Ramos (cell line): ENCODE data around the gene ATP9A.

Source experiments
- in situ Hi-C: fragments of 300-500 bp; cut with MboI; formaldehyde crosslinking; loops from one replicate; pipeline ENCODE4 v1.14.3; 2022; ENCODE audit warnings: low sequenced_read_pairs; ENCODE audit not compliant: unreplicated experiment

Gene ATP9A

DNA sequence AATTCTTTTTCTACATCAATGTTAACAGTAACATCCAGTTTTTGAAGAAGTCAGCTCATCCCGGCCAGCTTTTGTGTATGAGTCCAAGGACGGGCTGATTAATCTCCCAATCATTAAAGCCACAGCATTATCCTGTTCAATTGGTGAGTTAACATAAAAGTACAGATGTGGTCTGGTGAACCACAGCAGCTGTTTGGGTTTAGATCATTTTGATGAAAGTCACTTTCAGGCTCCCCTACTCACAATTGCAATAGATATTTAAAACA, 156.6 kb downstream of the ATP9A start:
- in situ Hi-C loops: no loop called here

DNA sequence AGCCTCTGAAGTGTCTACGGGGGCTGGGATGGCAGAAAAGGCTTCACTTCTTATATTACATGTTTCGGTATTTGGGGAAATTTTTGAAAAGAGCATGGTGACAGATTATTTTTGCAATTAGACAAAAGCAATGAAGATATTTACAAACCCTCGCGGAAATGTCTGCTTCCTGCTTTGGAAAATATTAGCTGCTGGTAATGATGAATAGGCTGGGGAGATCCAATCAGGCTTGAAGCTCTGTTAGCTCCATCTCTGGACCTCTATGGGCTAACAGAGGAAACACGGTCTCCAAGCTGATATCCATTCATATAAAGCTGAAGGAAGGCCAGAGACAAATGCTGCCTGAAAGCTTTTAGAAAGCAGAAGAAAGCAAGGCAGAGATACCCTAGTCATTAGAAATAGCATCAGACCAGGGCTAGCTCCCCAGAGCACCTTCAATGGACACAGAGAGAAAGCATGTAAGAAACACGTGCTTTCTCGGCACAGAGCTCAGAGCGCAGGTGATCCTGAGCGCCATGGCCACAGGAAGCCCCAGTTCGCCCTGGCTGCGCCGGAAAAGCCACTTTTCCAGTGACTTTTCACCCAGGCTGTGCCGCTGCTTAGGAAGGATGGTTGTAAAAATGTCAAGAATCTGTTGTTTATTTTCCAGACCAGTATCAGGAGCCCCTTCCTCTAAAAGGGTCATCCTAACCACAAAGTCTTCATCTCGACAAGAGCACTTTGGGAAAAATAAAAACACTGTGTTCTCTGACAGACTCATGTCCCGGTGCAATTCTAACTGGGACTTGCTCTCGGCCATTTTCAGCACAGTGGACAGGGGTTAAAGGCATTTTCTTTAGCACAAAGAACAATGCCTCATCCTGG, 157.2 kb downstream of the ATP9A start:
- in situ Hi-C loops: no loop called here

DNA sequence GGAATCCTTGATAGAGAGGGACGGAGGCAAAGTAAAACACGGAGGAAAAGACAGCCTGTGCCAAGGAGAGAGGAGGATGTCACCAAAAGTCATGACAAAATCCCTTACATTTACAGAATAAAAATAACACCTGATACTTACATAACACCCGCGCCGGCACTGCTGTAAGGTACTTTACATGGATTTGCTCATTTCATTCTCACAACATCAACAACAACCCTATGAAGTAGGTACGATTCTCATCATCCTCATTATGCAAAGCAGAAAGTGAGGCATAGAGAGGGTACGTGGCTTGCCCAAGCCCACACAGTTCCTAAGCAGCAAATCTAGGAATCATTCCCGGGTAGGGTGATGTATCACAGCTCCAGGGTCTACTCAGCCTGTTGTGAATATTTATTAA, 158.1 kb downstream of the ATP9A start:
- in situ Hi-C loops: no loop called here

DNA sequence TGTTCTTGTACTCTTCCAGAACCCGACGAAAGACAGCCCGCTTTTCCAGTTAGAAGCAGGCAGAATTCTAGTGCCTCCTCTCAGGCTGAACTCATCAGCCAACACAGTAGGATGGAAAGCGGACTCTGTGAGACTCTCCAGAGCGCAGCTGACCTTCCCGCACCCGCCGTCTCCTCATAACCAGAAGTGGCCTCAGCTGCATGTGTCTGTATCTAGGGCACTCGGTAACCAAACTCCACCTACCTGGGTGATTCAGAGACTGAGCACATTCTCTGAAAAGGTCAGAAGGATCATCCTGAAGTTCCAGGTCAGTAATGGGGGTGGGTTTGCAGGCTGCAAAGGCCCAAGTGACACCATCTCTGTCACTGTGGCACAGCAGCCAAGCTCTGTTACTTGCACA, 158.9 kb downstream of the ATP9A start:
- in situ Hi-C loops: no loop called here

- in situ Hi-C loops: no loop called here
Observed at GRCh38 chr20:51608061-51608460, 160.1 kb downstream of the ATP9A start.

DNA sequence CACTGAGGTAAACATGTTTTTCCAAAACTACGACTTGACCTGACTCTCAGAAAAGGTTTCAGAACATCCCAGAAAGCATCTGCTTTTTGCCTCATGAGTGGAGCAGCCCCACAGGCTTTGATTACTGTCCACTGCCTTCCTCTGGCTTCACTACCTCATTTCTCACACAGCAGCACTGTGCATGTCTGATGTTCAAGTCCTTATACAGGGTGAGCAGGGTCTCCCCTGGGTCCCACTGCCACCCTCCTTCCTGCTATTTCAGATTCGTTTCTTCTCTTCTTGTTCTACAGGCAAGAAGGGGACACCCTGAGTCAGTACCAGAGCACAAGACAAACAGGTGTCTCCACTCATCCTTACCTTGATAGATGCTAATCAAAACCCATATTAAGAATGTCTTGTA, 161.0 kb downstream of the ATP9A start:
- in situ Hi-C loops: no loop called here

GRCh38 chr20:51604851-51605250, 163.3 kb downstream of the ATP9A start:
- in situ Hi-C loops: no loop called here

DNA sequence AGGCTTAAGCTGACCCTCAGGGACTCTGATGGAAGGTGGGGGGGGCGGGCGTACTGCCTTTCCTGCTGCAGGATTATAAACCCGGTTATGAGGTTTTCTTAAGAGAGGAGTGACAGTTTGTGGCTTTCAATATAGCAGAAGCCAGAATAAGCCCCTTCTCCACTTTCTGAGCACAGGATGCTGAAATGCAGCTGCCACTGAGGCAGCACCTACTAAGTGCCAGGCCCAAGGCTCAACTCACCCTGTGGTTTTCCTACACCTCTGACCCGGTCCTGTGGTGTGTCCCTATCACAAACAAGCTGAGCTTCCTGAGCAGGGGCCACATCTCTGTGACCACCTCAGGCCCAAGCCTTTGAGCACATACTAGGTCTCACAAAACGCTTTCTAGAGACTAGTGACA, 166.1 kb downstream of the ATP9A start:
- in situ Hi-C loops: no loop called here

DNA sequence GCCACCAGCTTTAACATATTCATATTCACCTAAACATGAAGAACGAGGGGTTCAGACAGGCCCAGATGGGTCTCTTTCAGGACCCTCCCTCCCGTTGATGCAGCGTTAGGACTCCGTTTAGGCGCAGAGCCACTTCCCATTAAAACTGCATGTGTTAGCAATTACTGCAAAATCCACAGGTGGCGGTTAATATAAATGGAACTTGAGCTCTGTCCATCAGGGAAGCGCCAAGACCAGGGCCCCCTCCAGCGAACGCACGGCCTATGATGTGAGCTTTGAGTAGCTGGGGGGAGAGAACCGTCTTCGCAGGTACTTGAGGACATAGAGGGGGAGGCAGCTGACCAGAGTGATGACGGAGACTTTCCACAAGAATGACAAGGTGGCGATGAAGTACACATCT, 167.2 kb downstream of the ATP9A start:
- in situ Hi-C loops: no loop called here

DNA sequence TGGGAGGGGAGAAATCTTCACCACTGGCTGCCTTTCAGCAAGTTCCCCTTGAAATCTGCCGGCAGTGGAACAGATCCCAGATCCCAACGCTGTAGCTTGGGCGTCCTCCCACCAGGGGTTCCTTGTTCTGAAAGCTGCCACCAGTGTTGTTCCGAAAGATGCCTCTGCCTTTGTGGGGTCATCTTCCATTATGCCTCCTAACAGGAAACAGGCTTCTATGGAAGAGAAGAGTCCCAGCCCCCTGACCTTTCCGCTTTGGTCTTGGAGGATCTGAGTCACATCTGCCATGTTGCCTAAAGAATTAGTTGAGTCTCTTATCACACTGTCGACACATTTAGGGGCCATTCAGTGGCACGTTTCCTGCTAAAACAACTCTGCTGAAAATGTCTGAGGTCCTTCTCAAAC, 168.2 kb downstream of the ATP9A start:
- in situ Hi-C loops: no loop called here

- in situ Hi-C loops: no loop called here
Observed at GRCh38 chr20:51598556-51598955, 169.6 kb downstream of the ATP9A start.

- in situ Hi-C loops: no loop called here
Observed at GRCh38 chr20:51597389-51598231, 170.6 kb downstream of the ATP9A start.

- in situ Hi-C loops: no loop called here
Observed at GRCh38 chr20:51596668-51597388, 171.4 kb downstream of the ATP9A start.

DNA sequence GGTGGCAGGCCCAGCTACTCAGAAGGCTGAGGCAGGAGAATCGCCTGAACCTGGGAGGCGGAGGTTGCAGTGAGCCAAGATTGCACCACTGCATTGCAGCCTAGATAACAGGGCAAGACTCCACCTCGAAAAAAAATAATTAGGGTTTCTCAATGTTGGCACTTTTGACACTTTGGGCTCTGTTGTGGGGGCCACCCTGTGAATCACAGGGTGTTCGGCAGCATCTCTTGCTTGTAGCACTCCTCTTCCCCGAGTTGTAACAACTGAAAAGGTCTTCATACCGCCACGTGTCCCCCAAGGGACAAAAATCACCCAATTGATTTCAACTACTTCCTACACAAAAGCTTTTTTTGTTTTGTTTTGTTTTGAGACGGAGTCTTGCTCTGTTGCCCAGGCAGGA, 172.4 kb downstream of the ATP9A start:
- in situ Hi-C loops: no loop called here

GRCh38 chr20:51595058-51595532, 173.1 kb downstream of the ATP9A start:
- in situ Hi-C loops: no loop called here

GRCh38 chr20:51594236-51595057, 173.7 kb downstream of the ATP9A start:
- in situ Hi-C loops: no loop called here

GRCh38 chr20:51593584-51593983, 174.6 kb downstream of the ATP9A start:
- in situ Hi-C loops: no loop called here

DNA sequence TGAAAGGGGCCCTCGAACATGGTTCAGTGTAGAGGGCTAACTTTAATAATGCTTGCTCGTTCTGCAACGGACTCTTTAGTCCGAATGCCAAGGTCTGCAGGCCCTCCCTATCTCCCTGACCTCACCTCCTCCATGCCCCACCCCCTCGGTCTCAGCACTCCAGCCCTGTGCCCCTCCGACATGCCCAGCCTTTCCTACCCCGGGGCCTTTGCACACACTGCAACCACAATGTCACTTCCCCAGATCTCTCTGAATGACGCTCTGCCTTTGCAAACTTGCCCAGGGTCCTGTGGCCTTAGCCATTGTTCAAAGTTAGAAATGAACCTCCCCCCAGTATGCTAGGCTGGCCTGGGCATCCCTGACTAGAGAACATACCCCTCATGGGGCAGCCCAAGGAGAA, 175.6 kb downstream of the ATP9A start:
- in situ Hi-C loops: no loop called here

DNA sequence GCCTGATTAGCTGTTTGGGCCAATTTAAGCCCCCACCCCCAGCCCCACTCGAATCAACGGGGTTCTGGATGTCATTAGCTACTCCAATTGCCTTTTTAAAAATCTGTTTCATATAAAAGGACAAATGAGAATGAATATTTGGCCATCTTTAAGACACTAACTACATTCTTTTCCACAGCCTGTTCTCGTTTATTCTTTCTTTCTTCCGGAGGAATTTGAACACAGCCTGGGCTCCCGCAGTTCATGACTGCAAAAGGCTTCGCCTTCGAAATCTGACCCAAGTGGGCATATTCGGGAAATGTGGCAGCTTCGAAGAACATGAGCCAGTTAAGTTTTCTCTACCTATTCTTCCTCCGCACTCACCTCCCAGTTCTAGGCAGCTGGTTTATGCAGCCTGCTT, 176.3 kb downstream of the ATP9A start:
- in situ Hi-C loops: no loop called here

DNA sequence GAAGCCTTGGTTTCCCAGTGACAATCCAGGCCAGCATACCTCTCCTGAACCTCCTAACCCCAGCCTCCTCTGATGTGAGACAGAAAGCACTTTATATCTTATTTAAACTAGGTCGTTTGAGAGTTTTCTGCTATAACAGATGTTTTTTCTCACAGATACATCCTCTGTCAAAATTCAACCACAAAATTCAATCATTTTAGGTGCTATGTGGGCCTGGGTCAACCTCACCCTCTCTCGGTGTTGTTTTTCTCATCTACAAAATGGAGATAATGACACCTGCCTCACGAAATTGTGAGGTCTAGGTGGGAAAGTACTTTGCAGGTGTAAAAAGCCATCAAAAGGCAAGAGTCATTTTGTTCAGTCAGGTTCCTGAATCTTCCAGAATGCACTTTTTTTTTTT, 179.4 kb downstream of the ATP9A start:
- in situ Hi-C loops: no loop called here
